WI38 (cell line): ENCODE results near the gene LNX1.

Experiments used
- H3K4me3 ChIP-seq: 2 replicates; pipeline ENCODE4 v1.5.1; 2011; ENCODE audit warnings: low read depth, mild to moderate bottlenecking, control low read depth, low read length
- TF ChIP-seq, protein P1 (sequence below): IDR thresholded peaks from 2 replicates; pipeline ENCODE4 v1.5.1; 2012; ENCODE audit warnings: low read depth, mild to moderate bottlenecking, control low read depth, low read length

Gene LNX1

DNA sequence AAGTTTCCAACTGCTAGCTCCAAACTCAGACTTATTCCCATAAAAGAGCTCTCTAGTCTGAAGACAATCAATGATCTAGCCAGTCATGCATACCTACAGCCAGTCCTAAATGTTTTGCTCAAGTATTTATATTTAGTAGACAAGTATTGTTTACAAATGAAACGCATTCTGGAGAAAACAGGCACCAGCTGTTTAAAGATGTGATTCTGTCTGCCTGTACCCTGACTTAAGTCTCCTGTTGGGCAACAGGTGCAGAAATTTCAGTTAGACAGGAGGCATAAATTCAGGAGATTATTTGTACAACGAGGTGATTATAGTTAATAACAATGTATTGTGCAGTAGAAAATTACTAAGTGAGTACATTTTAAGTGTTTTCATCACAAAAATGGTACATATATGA lies 28.9 kb downstream of the LNX1 start:
- TF ChIP-seq, protein P1, sequence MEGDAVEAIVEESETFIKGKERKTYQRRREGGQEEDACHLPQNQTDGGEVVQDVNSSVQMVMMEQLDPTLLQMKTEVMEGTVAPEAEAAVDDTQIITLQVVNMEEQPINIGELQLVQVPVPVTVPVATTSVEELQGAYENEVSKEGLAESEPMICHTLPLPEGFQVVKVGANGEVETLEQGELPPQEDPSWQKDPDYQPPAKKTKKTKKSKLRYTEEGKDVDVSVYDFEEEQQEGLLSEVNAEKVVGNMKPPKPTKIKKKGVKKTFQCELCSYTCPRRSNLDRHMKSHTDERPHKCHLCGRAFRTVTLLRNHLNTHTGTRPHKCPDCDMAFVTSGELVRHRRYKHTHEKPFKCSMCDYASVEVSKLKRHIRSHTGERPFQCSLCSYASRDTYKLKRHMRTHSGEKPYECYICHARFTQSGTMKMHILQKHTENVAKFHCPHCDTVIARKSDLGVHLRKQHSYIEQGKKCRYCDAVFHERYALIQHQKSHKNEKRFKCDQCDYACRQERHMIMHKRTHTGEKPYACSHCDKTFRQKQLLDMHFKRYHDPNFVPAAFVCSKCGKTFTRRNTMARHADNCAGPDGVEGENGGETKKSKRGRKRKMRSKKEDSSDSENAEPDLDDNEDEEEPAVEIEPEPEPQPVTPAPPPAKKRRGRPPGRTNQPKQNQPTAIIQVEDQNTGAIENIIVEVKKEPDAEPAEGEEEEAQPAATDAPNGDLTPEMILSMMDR = no peak
- no peak overlapping the region for H3K4me3 ChIP-seq

DNA sequence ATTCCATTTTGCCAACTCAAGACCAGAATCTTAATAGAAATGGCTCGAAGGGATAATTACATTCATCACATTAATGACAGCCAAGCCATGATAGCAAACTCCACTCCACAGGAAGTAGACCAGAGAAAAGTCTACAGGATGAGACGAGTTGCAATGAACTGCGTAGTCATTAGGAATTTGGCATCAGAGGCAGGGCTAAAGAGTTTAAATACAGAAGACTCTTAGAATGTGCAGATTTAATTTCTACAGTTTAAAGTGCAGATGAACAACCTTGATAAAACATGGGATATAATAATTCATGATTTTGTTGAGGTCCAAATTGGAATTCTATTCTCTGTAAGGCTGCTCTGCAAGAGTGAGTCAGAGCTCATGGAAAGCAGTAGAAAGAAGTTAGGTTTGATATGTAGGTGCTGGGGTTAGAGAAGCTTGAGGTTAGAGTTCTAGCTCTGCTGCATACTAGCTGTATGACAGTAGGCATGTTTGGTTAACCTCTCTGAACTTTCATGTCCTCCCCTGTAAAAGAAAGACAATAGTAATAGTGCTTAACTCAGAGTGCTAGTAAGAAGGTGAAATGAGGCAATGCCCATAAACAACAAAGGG lies 32.2 kb downstream of the LNX1 start:
- TF ChIP-seq, protein P1 = no peak
- no peak overlapping the region for H3K4me3 ChIP-seq

DNA sequence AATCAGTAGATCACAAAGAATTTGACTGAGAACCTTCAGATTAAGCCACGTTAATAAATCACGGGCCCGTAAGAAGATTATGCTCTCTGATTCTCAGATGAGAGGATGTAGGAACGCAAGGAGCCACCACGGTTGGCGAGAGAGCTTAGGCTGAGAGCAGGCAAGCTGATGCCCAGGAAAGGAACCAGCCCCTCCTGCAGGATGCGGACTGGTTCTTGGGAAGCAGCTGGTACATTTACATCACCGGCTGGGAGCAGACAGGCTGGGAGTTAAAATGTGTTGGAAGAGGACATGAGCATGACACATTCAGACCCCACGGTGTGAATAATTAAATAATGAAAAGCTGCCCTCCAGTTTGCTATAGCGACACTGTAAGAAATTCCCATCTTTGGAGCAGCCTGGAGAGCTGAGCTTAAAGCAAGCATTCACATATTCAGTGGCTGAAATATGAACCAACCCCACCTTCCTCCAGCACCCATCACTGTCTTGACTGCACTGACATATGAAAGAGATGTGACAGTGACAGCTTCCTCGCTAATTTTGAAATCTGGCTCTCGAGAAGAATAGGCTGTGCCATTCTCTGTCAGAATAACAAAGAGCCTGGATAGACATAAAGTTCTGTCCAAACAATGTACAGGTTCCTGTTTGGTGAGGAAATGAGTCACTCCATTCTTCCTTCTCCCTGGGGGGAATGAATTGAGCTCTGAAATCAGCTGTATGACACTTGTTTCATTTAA lies 33.1 kb downstream of the LNX1 start:
- TF ChIP-seq, protein P1 = no peak
- H3K4me3 ChIP-seq = no peak overlapping the region

DNA sequence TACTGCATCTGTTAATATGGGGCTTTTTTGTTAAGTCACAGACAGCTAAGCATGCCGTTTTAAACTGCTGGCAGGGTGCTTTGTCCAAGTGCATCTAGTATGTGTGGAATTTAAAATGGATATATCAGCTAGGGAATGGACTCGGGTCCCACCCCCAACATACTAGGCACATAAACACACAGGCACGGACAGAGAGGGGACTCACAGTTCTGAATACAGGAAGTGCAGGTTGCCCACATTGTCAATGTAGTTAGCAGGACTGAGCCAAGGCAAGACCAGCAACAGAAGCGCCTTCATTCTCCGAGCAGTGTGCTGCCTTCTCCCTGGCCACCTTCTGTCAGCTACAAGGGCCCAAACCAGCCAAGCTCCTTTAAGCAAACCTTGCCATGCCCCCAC lies 33.6 kb downstream of the LNX1 start:
- no peak overlapping the region for H3K4me3 ChIP-seq

DNA sequence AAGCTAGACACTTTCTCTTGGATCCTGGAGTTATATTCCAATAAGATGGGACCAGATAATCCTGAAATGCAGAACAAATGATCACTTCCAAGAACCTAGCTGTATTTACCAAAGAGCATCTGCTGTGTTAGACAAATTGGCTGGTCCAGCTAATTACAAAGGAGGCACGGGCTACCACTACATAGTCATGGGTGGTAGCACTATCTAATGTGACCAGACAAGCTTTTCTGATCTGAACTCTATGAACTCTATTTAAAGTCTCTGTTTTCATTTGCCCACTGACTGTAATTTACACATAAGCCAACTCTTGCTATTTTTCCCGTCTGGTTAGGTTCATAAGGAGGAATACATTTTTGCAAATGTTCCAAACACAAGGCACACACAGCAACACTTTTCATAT lies 34.6 kb downstream of the LNX1 start:
- TF ChIP-seq, protein P1 = no peak
- no peak overlapping the region for H3K4me3 ChIP-seq

More for the DNA sequence above, 33.6 kb downstream of the LNX1 start:
- TF ChIP-seq, protein P1 = no peak

DNA sequence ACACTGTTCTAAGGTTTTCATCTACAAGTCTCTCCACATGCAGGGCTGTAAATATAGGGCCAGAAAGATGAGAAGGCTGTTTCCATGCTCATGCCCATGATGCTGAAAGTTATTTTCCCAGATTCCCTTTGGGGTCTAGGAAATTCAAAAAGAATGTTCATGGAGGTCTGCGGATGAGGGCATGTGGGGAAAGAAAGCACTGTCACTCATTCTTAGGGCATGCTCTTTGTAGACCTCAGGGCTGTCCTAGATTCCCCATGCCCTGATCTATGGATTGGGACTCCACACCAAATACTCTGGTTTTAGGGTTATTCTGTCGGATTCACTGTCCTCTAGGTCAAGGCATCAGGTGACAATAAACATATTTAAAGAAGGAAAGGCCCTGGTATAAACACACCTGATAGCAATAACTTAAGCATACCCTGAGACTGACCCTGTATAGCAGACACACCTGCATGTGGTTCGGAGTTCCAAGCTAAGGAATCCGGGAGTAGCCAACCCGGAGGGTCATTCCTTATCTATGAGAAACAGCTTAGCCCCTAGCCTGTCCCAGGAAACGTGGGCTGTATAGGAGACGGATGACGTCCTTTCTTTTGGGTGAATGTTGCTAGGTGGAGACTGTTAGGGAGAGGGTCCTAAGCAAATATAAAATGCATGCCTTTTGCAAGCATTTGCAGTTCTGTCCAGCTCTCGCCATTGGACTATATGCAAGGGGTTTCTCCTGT lies 37.6 kb downstream of the LNX1 start:
- H3K4me3 ChIP-seq = no peak overlapping the region
- TF ChIP-seq, protein P1 = no peak

DNA sequence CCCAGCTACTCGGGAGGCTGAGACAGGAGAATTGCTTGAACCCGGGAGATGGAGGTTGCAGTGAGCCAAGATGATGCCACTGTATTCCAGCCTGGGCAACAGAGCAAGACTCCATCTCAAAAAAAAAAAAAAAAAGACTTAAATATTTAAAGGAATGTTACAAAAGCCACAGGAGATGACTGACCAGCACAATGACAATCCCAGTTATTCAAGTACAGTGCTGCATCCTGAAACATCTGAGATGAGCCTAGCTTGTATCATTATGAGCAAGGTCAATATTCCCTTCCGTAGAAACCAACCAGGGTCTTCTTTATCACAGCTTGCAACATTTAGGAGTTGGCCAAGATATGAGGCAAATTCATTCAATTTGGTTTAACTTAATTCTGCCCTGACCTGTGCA lies 38.6 kb downstream of the LNX1 start:
- H3K4me3 ChIP-seq = no peak overlapping the region
- TF ChIP-seq, protein P1 = no peak
